Upper lobe of left lung (tissue), 6 donors: ENCODE measurements around the gene AATF. TPM values are rescaled to one million over a fixed set of nuclear protein-coding genes. Genes with fewer than 3 reads are reported as not detected.
A peak's percentile ranks its signal among the peaks of the same experiment; 100 is the strongest.

Experiments used
- ATAC-seq, 2 donors: fragments of 200-7000 bp; cut with Tn5 transposase; one replicate each; pipeline ENCODE4 v1.9.1; 2022; ENCODE audit warnings: mild to moderate bottlenecking in 2 of 2, moderate library complexity in 2 of 2; ENCODE audit not compliant: low FRiP score in 2 of 2
- DNase-seq, 2 donors: peaks; one replicate each; pipeline ENCODE4 v3.0.0-alpha.2; 2019 to 2020
- H3K27ac ChIP-seq, 4 donors: fragments of 200-600 bp; sonication (generic); one replicate each; pipeline ENCODE4 v1.5.1; 2016 to 2019
- H3K27me3 ChIP-seq, 4 donors: fragments of 200-600 bp; sonication (generic); one replicate each; pipeline ENCODE4 v1.5.1; 2017 to 2019
- H3K36me3 ChIP-seq, 4 donors: fragments of 200-600 bp; sonication (generic); one replicate each; pipeline ENCODE4 v1.5.1; 2016 to 2019
- H3K4me1 ChIP-seq, 4 donors: fragments of 200-600 bp; sonication (generic); one replicate each; pipeline ENCODE4 v1.5.1; 2018 to 2019
- H3K4me3 ChIP-seq, 4 donors: fragments of 200-600 bp; sonication (generic); one replicate each; pipeline ENCODE4 v1.5.1; 2017 to 2019; ENCODE audit warnings: mild to moderate bottlenecking in 2 of 4, moderate library complexity in 1 of 4
- H3K9me3 ChIP-seq, 4 donors: fragments of 200-600 bp; sonication (generic); one replicate each; pipeline ENCODE4 v1.5.1; 2018 to 2019
- EP300 ChIP-seq, 4 donors: sonication (generic); formaldehyde crosslinking; IDR thresholded peaks; one replicate each; pipeline ENCODE4 v1.5.1; 2017; ENCODE audit warnings: antibody characterized with exemption in 4 of 4, control low read depth in 2 of 4
- POLR2A ChIP-seq, 4 donors: fragments of 450-650 bp; IDR thresholded peaks; one replicate each; pipeline ENCODE4 v1.5.1; 2016 to 2017; ENCODE audit warnings: antibody characterized with exemption in 4 of 4, mild to moderate bottlenecking in 2 of 4
- POLR2AphosphoS5 ChIP-seq, 2 donors: sonication (generic); formaldehyde crosslinking; IDR thresholded peaks; one replicate each; pipeline ENCODE4 v1.5.1; 2017; ENCODE audit warnings: antibody characterized with exemption in 2 of 2
- WGBS, 2 donors: methylation state at CpG; one replicate each; pipeline ENCODE4 v1.1.5; 2017 to 2018; 5-methylcytosine and 5-hydroxymethylcytosine counted together
- total RNA-seq, 6 donors: library from RNA; depleted of rRNA in 4 of 6; stranded (reverse); fragments of >200 nt in 4 of 6; gene quantifications; one replicate each; pipeline versions ENCODE4 v1.1.0 to v1.2.1, GENCODE V29; 2016 to 2021
- TF ChIP-seq, protein P1 (sequence below), 6 experiments: fragments of 450-650 bp in 4 of 6; fragments of 200-600 bp in 2 of 6; sonication (generic) in 2 of 6; IDR thresholded peaks; one replicate each; pipeline ENCODE4 v1.5.1; 2016 to 2019; ENCODE audit warnings: antibody characterized with exemption in 6 of 6
- donor health status: DM: no; HTN: no; CAD: no; lungs with moderate emphysema.
- donor health status: DM: no; HTN: yes; CAD: no; lungs with severe emphysema.

AATF gene
- total RNA-seq, 6 donors from 2014 or later: 30.7 to 45.4 (median 37.3) TPM

DNA sequence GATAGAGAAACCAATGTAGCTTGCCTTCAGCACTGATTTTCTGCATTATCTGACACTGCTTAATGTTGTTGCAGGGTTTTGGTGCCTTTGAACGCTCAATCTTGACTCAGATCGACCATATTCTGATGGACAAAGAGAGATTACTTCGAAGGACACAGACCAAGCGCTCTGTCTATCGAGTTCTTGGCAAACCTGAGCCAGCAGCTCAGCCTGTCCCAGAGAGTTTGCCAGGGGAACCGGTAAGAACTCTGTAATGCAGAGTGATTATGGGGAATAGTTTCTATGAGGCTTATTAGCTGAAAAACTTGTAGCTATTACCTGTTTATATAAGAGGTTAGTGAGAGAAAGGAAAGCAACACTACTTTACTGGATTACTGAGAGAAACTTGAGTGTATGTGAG, 40.4 kb downstream of the AATF start:
- H3K36me3 ChIP-seq: peaks cover 3 to 77% (median 21%) of the 10 kb centered on the region in 4 donors
- no peak overlapping the region for H3K4me3 ChIP-seq
- H3K4me1 ChIP-seq: no peaks in the 10 kb centered on the region
- H3K27ac ChIP-seq: no peak overlapping the region
- no peaks in the 10 kb centered on the region for H3K27me3 ChIP-seq
- no peaks in the 10 kb centered on the region for H3K9me3 ChIP-seq
- no peak for TF ChIP-seq POLR2AphosphoS5 (IDR thresholded peaks at IDR 0.05)
- no peak for TF ChIP-seq POLR2A (IDR thresholded peaks at IDR 0.05)
- TF ChIP-seq, protein P1, sequence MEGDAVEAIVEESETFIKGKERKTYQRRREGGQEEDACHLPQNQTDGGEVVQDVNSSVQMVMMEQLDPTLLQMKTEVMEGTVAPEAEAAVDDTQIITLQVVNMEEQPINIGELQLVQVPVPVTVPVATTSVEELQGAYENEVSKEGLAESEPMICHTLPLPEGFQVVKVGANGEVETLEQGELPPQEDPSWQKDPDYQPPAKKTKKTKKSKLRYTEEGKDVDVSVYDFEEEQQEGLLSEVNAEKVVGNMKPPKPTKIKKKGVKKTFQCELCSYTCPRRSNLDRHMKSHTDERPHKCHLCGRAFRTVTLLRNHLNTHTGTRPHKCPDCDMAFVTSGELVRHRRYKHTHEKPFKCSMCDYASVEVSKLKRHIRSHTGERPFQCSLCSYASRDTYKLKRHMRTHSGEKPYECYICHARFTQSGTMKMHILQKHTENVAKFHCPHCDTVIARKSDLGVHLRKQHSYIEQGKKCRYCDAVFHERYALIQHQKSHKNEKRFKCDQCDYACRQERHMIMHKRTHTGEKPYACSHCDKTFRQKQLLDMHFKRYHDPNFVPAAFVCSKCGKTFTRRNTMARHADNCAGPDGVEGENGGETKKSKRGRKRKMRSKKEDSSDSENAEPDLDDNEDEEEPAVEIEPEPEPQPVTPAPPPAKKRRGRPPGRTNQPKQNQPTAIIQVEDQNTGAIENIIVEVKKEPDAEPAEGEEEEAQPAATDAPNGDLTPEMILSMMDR (IDR thresholded peaks at IDR 0.05): no peak
- TF ChIP-seq EP300 (IDR thresholded peaks at IDR 0.05): no peak
- no peak for DNase-seq
- ATAC-seq: no peak
- 79 to 89% methylated on average over 6 of the region's 6 CpGs for WGBS, 2 donors

DNA sequence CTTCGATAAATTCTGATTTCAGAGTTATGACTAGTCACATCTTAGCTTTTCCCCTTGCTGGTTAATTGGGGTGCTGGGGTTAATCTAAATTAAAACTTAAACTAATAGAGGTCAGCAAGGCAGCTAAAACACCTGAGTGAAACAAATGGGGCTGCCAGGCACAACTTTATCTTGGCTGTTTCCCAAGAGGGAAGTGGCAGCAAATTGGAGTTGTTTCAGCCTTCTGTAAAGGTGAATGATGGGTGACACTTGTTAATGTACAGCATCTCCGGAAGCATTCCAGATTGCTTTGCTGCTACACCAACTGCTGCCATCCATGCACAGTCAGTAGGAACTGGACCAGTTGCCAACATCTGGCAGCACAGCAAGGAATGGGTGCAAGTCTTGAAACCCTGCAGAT, 43.9 kb downstream of the AATF start:
- DNase-seq (no peak), ATAC-seq (no peak)
- no peak overlapping the region for H3K27ac ChIP-seq
- 76 to 87% methylated on average over 2 of the region's 2 CpGs for WGBS, 2 donors
- peaks cover 10 to 94% (median 36%) of the 10 kb centered on the region in 4 donors for H3K36me3 ChIP-seq
- H3K4me1 ChIP-seq: no peaks in the 10 kb centered on the region
- no peaks in the 10 kb centered on the region for H3K9me3 ChIP-seq
- no peaks in the 10 kb centered on the region for H3K27me3 ChIP-seq
- no peak overlapping the region for H3K4me3 ChIP-seq
- no peak for TF ChIP-seq EP300 (IDR thresholded peaks at IDR 0.05)
- TF ChIP-seq, protein P1 (IDR thresholded peaks at IDR 0.05): no peak
- no peak for TF ChIP-seq POLR2A (IDR thresholded peaks at IDR 0.05)
- TF ChIP-seq POLR2AphosphoS5 (IDR thresholded peaks at IDR 0.05): no peak

- Histone ChIP-seq H3K27me3 (no peaks in the 10 kb centered on the region), H3K36me3 (peaks cover 10 to 94% (median 35%) of the 10 kb centered on the region in 4 donors), H3K4me1 (no peaks in the 10 kb centered on the region), H3K4me3 (no peak overlapping the region), H3K27ac (no peak overlapping the region), H3K9me3 (no peaks in the 10 kb centered on the region)
- ATAC-seq (no peak), DNase-seq (no peak)
- TF ChIP-seq, protein P1 (IDR thresholded peaks at IDR 0.05): no peak
- no peak for TF ChIP-seq EP300 (IDR thresholded peaks at IDR 0.05)
- no peak for TF ChIP-seq POLR2A (IDR thresholded peaks at IDR 0.05)
- TF ChIP-seq POLR2AphosphoS5 (IDR thresholded peaks at IDR 0.05): no peak
Observed at GRCh38 chr17:36993227-36993626, 44.5 kb downstream of the AATF start.

DNA sequence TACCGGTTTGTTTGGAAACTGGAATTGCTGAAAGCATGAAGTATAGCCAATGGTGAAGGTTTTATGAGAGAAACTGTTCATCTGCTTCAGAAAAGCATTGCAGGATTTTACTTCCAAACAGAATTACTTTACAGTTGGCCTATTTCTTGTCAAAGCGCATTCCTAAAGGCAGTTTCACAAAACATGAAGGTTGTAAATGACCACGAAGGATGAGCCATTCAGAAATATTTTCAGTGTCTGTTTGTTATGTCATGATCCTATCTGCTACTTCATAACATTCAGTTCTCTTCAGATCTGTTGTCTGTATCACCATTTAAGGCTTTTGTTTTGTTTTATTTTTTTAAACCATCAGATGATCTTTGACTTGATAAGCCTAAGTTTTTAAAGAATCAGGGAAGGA, 45.7 kb downstream of the AATF start:
- ATAC-seq (no peak), DNase-seq (no peak)
- H3K4me1 ChIP-seq: no peaks in the 10 kb centered on the region
- H3K9me3 ChIP-seq: no peaks in the 10 kb centered on the region
- H3K36me3 ChIP-seq: peaks cover 6 to 88% (median 29%) of the 10 kb centered on the region in 4 donors
- no peak overlapping the region for H3K4me3 ChIP-seq
- TF ChIP-seq EP300 (IDR thresholded peaks at IDR 0.05) (no peak), POLR2AphosphoS5 (IDR thresholded peaks at IDR 0.05) (no peak), POLR2A (IDR thresholded peaks at IDR 0.05) (no peak)
- TF ChIP-seq, protein P1 (IDR thresholded peaks at IDR 0.05): no peak
- no peak overlapping the region for H3K27ac ChIP-seq
- 89 to 90% methylated on average over 3 of the region's 3 CpGs for WGBS, 2 donors
- no peaks in the 10 kb centered on the region for H3K27me3 ChIP-seq

GRCh38 chr17:36999471-36999870, 50.7 kb downstream of the AATF start:
- 81 to 89% methylated on average over 2 of the region's 2 CpGs for WGBS, 2 donors
- H3K36me3 ChIP-seq: peaks cover 6 to 50% (median 19%) of the 10 kb centered on the region in 4 donors
- ATAC-seq: peak in 1 of 2 donors; percentile 39

More at GRCh38 chr17:36999471-36999870, 50.7 kb downstream of the AATF start:
- Histone ChIP-seq H3K27me3 (no peaks in the 10 kb centered on the region), H3K4me3 (no peak overlapping the region), H3K4me1 (peaks cover 0 to 4% (median 0%) of the 10 kb centered on the region in 4 donors), H3K27ac (no peak overlapping the region), H3K9me3 (peaks cover 0 to 4% (median 0%) of the 10 kb centered on the region in 4 donors)
- TF ChIP-seq EP300 (IDR thresholded peaks at IDR 0.05): no peak
- no peak for TF ChIP-seq POLR2AphosphoS5 (IDR thresholded peaks at IDR 0.05)
- TF ChIP-seq, protein P1 (IDR thresholded peaks at IDR 0.05): no peak
- no peak for TF ChIP-seq POLR2A (IDR thresholded peaks at IDR 0.05)
- DNase-seq: no peak
